IPS DF 6.9 (cell line): ENCODE data around the gene OTUD5.

Experiments used
- DNase-seq: peaks from one replicate; pipeline ENCODE4 v3.0.0-alpha.2; 2013; ENCODE audit warnings: low read depth, low spot score
- H3K27ac ChIP-seq: one replicate; pipeline ENCODE4 v1.5.1; 2013; ENCODE audit warnings: low read length, control low read depth
- H3K27me3 ChIP-seq: 2 replicates; pipeline ENCODE4 v1.6.1; 2013; ENCODE audit warnings: mild to moderate bottlenecking, low read length; ENCODE audit not compliant: control insufficient read depth, insufficient read depth
- H3K36me3 ChIP-seq: 2 replicates; pipeline ENCODE4 v1.6.1; 2013; ENCODE audit warnings: low read length; ENCODE audit not compliant: control insufficient read depth, insufficient read depth
- H3K4me1 ChIP-seq: 2 replicates; pipeline ENCODE4 v1.6.1; 2013; ENCODE audit warnings: low read length; ENCODE audit not compliant: control insufficient read depth, insufficient read depth
- H3K4me3 ChIP-seq: 2 replicates; pipeline ENCODE4 v1.5.1; 2013; ENCODE audit warnings: mild to moderate bottlenecking, low read length
- H3K9me3 ChIP-seq: 2 replicates; pipeline ENCODE4 v1.6.1; 2013; ENCODE audit warnings: low read length, inconsistent platforms; ENCODE audit not compliant: control insufficient read depth, insufficient read depth
- WGBS: extraction: QIAGEN DNeasy Blood & Tissue Kit; methylation state at CpG from one replicate; pipeline ENCODE4 v1.1.7; 2013; ENCODE audit warnings: mixed read lengths, missing lambda C conversion rate; ENCODE audit not compliant: insufficient read length, insufficient coverage; 5-methylcytosine and 5-hydroxymethylcytosine counted together

The OTUD5 gene

DNA sequence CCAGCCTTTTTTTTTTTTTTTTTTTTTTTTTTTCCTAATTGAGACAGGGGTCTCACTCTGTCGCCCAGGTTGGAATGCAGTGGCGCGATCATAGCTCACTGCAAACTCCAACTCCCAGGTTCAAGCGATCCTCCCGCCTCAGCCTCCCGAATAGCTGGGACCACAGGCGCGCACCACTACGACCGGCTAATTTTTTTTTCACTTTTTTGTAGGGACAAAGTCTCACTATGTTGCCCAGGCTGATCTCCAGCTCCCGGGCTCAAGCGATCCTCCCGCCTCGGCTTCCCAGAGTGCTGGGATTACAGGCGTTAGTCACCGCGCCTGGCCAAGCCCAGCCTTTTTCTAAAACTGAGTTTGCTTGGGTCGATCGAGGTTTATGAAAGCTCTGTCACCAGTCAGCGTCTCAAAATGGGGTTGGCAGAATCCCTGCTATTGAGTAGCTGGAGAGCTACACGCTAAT is 1.3 kb upstream of the OTUD5 start:
- WGBS, result no CpG with 5 or more reads among the region's 21 CpGs
- Histone ChIP-seq H3K4me3 (peak overlapping the region; percentile 50; the same call in 1 of the 2 replicates), H3K27ac (no peak overlapping the region), H3K36me3 (peaks cover 4% of the 10 kb centered on the region; the same call in 1 of the 2 replicates), H3K4me1 (no peaks in the 10 kb centered on the region), H3K27me3 (no peaks in the 10 kb centered on the region), H3K9me3 (no peaks in the 10 kb centered on the region)
- DNase-seq, result no peak

DNA sequence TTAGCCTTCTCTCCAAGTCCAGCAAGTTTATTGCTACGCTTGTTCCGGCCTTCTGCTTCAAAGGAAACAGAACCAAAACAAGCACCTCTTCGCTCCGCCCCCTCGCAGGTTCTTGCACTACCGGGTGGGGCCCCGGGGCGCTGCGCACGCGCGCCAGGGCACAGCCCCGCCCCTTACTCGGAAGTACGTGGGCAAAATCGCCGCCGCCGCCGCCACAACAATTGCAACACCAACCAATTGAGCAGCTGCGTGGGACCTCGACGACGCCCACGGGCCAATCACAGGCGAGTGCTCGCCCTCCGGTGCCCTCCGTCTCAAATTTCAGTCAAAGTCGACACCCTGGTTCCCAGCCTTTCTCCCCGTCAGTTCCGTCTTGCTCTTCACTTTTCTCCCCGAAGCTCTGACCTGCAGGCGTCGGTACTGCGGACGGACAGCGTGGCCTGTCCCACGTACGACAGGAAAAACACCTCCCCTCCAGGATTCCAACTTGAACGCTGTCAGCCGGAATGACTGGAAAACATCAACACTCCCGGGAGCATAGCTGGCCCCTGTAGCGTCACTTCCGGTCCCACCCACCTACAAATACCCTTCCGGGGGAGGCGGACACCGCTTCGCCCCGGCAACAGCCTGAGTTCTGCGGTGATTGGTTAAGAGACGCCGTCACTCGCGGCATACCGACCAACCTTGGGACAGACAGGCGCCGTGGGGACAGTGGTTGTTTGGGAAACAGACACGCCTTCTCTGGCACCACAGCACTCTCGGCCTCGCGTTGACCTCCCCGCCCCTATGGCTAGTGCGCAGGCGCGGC is 624 bp upstream of the OTUD5 start:
- WGBS, result no CpG with 5 or more reads among the region's 66 CpGs
- DNase-seq, result peak; percentile 84

DNA sequence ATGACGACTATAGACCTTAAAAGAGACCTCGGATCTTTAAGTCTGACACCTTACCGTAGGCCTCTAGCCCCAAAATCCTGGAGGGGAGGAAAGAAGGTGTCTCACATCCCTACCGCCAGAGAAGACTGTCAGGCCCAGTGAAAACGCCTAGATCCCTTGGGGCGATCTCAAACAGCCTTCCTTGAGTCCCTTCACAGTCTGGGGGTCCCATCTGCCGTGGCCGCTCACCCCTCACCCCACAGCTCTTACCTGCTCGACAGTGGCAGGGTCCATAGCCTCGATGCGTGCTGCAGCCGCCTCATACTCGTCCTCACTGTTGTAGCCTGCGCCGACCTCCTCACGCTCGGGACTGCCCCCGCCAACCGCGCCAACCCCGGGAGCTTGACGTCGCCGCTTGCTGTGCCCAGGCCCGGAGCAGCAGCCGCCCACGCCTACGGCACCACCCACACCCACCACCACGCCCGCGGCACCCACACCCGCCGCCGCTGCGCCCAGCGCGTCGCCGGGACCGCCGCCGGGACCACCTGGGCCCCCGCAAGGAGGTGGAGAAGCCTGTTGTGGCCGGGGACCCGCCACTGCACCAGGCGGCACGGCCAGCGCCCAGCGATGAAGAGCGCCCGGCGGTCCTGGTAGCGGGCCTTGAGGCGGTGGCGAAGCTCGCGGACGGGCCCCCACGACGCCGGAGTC is 536 bp downstream of the OTUD5 start:
- H3K27ac ChIP-seq, result no peak overlapping the region
- DNase-seq, result no peak
- H3K4me1 ChIP-seq, result no peaks in the 10 kb centered on the region
- no CpG with 5 or more reads among the region's 61 CpGs for WGBS
- peak overlapping the region; percentile 71; the same call in 1 of the 2 replicates for H3K4me3 ChIP-seq
- peaks cover 4% of the 10 kb centered on the region; the same call in 1 of the 2 replicates for H3K36me3 ChIP-seq
- H3K9me3 ChIP-seq, result no peaks in the 10 kb centered on the region
- H3K27me3 ChIP-seq, result no peaks in the 10 kb centered on the region

More for the DNA sequence above, 624 bp upstream of the OTUD5 start:
- H3K36me3 ChIP-seq, result peaks cover 4% of the 10 kb centered on the region; the same call in 1 of the 2 replicates
- no peaks in the 10 kb centered on the region for H3K9me3 ChIP-seq
- H3K27me3 ChIP-seq, result no peaks in the 10 kb centered on the region
- H3K27ac ChIP-seq, result no peak overlapping the region
- no peaks in the 10 kb centered on the region for H3K4me1 ChIP-seq
- H3K4me3 ChIP-seq, result peak overlapping the region; percentile 71; the same call in 1 of the 2 replicates

DNA sequence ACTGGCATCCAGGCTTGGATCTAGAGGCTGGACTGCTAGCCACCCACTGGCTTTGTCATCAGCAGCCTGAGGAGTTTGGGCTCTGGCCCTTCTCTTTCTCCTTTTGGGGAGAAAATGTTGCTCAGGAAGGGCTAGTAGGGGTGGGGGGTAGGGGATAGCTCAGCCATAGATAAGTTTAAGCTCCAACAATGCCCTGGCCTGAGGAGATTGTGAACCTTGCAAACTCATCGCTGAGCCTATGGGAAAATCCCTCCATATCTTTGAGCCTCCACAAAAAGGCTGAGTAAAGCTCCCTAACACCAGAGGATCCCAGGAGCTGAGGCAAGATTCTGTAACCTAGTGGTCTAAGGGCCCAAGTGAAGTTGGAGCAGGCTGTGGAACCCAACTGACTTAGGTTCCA is 8.8 kb downstream of the OTUD5 start:
- no CpG with 5 or more reads among the region's 1 CpG for WGBS
- Histone ChIP-seq H3K4me3 (no peak overlapping the region), H3K27ac (no peak overlapping the region), H3K36me3 (no peaks in the 10 kb centered on the region), H3K4me1 (no peaks in the 10 kb centered on the region), H3K27me3 (no peaks in the 10 kb centered on the region), H3K9me3 (no peaks in the 10 kb centered on the region)
- no peak for DNase-seq

DNA sequence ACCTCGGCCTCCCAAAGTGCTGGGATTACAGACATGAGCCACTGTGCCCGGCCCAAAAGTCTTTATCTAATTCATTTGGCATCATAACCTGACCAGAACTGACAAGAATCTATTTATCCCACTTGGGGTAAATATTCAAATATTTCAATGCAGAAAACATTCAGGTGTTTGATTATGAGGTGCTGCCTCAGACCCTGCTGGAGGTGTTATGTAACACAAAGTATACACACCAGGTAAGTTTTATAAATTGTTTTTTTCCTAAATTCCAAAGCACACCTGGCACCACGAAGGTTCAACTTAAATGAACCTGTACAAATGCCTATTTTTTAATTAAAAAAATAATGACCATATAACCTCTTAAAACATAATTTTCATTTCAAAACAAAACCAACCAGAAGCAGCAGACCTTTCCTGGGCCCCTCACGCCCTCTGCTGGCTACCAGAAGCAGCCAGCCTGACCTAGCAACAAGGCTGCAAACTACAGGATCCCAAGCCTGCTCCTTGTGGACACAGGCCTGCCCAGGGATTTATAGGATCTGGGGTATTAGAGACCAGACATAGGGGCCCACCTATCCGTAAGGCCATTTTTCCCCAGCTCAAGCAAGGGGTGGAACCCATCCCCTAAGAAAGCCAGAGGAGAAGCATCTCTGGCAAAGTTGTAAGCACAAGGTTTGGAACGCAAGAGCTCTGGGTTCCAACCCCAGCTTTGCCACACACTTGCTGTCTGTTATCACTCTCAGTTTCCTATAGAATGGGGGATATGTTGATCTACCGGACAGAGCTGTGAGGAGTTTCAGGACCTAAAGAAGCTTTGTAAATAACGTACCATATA is 11.7 kb downstream of the OTUD5 start:
- Histone ChIP-seq H3K9me3 (no peaks in the 10 kb centered on the region), H3K36me3 (no peaks in the 10 kb centered on the region), H3K4me1 (no peaks in the 10 kb centered on the region), H3K27me3 (no peaks in the 10 kb centered on the region), H3K27ac (no peak overlapping the region), H3K4me3 (no peak overlapping the region)
- DNase-seq, result no peak
- no CpG with 5 or more reads among the region's 8 CpGs for WGBS

DNA sequence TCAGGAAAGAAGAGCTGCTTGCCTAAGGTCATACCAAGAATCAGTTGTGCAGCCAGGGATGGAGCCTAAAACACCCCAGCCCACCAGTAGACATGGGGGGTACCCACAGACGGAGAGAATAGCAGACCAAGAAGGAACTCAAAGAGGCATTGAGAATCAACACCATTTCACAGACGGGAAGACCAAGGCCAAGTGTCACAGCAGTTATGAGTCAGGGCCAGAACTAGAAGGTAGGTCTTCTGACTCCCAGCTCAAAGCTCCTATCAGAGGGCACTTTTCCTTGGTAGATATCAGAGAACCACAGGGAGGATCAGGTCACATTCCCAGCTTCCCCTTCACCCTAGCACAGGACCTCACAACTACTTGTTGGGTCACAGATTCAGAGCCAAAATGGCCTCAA is 14.5 kb downstream of the OTUD5 start:
- H3K27ac ChIP-seq, result no peak overlapping the region
- no peaks in the 10 kb centered on the region for H3K4me1 ChIP-seq
- H3K27me3 ChIP-seq, result no peaks in the 10 kb centered on the region
- H3K9me3 ChIP-seq, result no peaks in the 10 kb centered on the region
- no CpG with 5 or more reads among the region's 2 CpGs for WGBS
- DNase-seq, result no peak
- no peak overlapping the region for H3K4me3 ChIP-seq
- H3K36me3 ChIP-seq, result peaks cover 2% of the 10 kb centered on the region; the same call in 1 of the 2 replicates

DNA sequence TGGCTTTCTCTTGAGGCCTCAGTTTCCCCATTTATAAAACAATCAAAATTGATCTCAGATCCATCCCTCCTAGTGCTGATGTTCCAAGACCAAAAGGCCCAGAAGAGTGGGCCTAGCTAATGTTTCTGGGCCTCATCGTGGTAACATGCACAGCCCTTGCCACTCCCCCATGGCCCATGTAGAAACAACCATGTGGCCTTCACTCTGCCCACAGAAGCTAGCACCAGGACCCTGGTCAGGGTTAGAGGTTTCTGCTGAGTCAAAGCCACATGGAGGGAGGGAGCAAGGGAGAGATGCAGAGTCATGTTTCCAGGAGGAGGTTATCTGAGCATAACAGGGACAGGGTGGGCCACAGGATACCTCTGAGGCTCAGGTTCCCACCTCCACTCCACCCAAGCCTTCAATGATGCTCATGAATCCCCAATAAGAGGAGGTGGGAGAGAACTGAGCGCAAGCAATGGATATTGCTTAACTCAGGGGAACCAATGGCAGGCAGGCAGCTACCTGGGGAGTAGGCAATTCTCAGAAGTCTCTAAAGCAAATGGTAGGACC is 16.9 kb downstream of the OTUD5 start:
- WGBS, result no CpG with 5 or more reads among the region's 2 CpGs
- Histone ChIP-seq H3K27me3 (no peaks in the 10 kb centered on the region), H3K4me1 (peaks cover 4% of the 10 kb centered on the region; the same call in 1 of the 2 replicates), H3K36me3 (peaks cover 2% of the 10 kb centered on the region; the same call in 1 of the 2 replicates), H3K4me3 (no peak overlapping the region), H3K9me3 (no peaks in the 10 kb centered on the region), H3K27ac (no peak overlapping the region)
- no peak for DNase-seq

DNA sequence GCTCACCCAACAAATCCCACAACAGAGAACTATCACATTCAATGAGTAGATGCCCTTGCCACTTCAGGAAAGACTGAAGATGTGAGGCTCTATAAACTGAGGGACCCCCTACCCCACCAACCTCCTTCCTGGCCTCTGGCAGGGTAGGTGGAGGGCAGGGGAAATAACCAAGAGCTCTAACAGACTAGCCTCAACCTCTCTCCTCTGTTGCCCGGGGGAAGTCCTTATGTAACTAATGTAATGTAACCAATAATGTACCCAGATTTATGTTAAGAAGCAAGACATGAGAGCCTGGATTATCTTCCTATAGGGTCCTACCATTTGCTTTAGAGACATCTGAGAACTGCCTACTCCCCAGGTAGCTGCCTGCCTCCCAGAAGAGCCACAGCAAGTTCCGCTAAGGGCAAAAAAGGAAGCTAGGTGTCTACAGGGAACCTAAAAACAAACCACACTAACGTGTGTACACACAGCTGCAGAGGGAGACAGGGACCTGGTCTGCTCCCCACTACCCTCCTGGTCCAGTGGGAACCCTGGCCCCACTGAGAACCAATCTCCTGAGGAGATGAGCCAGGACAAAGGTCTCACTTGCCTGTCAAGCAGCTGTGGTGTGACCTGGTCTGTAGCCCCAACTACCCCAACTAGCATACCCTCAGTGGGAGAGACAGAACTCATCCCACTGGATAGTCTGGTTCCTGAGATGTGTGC is 17.7 kb downstream of the OTUD5 start:
- Histone ChIP-seq H3K36me3 (peaks cover 2% of the 10 kb centered on the region; the same call in 1 of the 2 replicates), H3K27ac (no peak overlapping the region)
- WGBS, result no CpG with 5 or more reads among the region's 3 CpGs

DNA sequence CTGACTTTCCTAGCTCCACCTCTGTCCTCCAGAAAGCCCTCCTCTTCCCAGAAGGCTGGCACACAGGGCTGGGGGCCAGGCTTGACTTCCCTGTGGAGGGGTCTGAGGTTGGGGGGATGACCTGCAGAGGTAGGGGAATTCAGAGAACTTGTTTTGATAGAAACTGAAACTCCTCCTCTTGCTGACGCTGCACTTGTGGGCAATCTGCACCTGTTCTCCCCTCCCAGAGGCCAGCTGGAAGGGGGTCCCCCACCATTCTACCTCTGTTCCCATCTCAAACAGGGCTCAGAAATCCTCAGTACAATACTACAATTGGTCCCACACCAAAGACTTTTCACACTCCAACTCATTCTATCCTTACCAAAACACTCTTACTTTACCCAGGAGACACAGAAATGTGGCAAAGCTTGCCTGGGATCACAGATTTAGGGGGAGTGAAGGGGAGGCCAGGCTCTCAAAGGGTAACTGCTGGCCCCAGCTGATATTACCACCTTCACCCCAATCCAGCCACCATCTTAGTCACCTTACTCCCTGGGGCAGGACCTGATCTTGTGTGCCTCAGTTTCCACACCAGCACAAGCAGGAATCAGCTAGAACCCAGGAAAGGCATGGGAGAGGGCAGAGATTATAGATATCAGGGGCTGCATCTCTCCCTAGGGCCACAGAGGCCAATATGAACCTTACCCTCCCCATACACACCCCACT is 18.5 kb downstream of the OTUD5 start:
- DNase-seq, result no peak

More for the DNA sequence above, 17.7 kb downstream of the OTUD5 start:
- no peaks in the 10 kb centered on the region for H3K27me3 ChIP-seq
- H3K9me3 ChIP-seq, result no peaks in the 10 kb centered on the region
- no peak overlapping the region for H3K4me3 ChIP-seq
- no peak for DNase-seq
- H3K4me1 ChIP-seq, result peaks cover 4% of the 10 kb centered on the region; the same call in 1 of the 2 replicates

More for the DNA sequence above, 18.5 kb downstream of the OTUD5 start:
- Histone ChIP-seq H3K27ac (no peak overlapping the region), H3K4me1 (peaks cover 4% of the 10 kb centered on the region; the same call in 1 of the 2 replicates), H3K27me3 (no peaks in the 10 kb centered on the region), H3K36me3 (peaks cover 6% of the 10 kb centered on the region; the same call in 1 of the 2 replicates), H3K4me3 (no peak overlapping the region), H3K9me3 (no peaks in the 10 kb centered on the region)
- WGBS, result no CpG with 5 or more reads among the region's 1 CpG
